Tibial nerve (tissue), 4 donors: ENCODE measurements around the gene TTLL3. TPM values are rescaled to one million over a fixed set of nuclear protein-coding genes. Genes with fewer than 3 reads are reported as not detected.

Experiments used
- DNase-seq, 2 donors: peaks; one replicate each; pipeline ENCODE4 v3.0.0-alpha.2; 2019; ENCODE audit warnings: low spot score in 2 of 2
- H3K27ac ChIP-seq, 4 donors: fragments of 200-600 bp; sonication (generic) in 3 of 4; one replicate each; pipeline ENCODE4 v1.5.1; 2017 to 2019; ENCODE audit warnings: mild to moderate bottlenecking in 1 of 4
- H3K27me3 ChIP-seq, 2 donors: fragments of 200-600 bp; sonication (generic) in 1 of 2; one replicate each; pipeline versions ENCODE4 v1.5.1 to v1.6.0; 2017 to 2019
- H3K36me3 ChIP-seq, 3 donors: fragments of 200-600 bp; sonication (generic); one replicate each; pipeline ENCODE4 v1.5.1; 2018 to 2019
- H3K4me1 ChIP-seq, 4 donors: fragments of 200-600 bp; sonication (generic) in 3 of 4; one replicate each; pipeline ENCODE4 v1.5.1; 2017 to 2019
- H3K4me3 ChIP-seq, 4 donors: fragments of 200-600 bp; sonication (generic) in 3 of 4; one replicate each; pipeline ENCODE4 v1.5.1; 2017 to 2019; ENCODE audit warnings: mild to moderate bottlenecking in 1 of 4, moderate library complexity in 1 of 4
- H3K9me3 ChIP-seq, 4 donors: fragments of 200-600 bp; sonication (generic) in 3 of 4; one replicate each; pipeline ENCODE4 v1.5.1; 2017 to 2019
- EP300 ChIP-seq, 2 donors: sonication (generic); formaldehyde crosslinking; IDR thresholded peaks; one replicate each; pipeline ENCODE4 v1.6.1; 2017; ENCODE audit warnings: antibody characterized with exemption in 2 of 2, mild to moderate bottlenecking in 1 of 2
- POLR2A ChIP-seq, 2 donors: fragments of 450-650 bp; IDR thresholded peaks; one replicate each; pipeline ENCODE4 v1.6.1; 2017; ENCODE audit warnings: antibody characterized with exemption in 2 of 2, mild to moderate bottlenecking in 2 of 2, moderate library complexity in 2 of 2
- WGBS, 2 donors: methylation state at CpG; one replicate each; pipeline ENCODE4 v1.1.5; 2018; 5-methylcytosine and 5-hydroxymethylcytosine counted together
- total RNA-seq, 4 donors: library from RNA; depleted of rRNA; stranded (reverse); fragments of >200 nt; gene quantifications; one replicate each; pipeline ENCODE4 v1.1.0, GENCODE V29; 2016
- TF ChIP-seq, protein P1 (sequence below), 5 experiments: fragments of 200-600 bp in 3 of 5; fragments of 450-650 bp in 2 of 5; sonication (generic) in 3 of 5; IDR thresholded peaks; one replicate each; pipeline ENCODE4 v1.5.1; 2016 to 2019; ENCODE audit warnings: antibody characterized with exemption in 5 of 5, mild to moderate bottlenecking in 3 of 5, moderate library complexity in 2 of 5

The TTLL3 gene
- total RNA-seq, 4 donors from 2014 or later = 58.2 to 173 (median 120) TPM

DNA sequence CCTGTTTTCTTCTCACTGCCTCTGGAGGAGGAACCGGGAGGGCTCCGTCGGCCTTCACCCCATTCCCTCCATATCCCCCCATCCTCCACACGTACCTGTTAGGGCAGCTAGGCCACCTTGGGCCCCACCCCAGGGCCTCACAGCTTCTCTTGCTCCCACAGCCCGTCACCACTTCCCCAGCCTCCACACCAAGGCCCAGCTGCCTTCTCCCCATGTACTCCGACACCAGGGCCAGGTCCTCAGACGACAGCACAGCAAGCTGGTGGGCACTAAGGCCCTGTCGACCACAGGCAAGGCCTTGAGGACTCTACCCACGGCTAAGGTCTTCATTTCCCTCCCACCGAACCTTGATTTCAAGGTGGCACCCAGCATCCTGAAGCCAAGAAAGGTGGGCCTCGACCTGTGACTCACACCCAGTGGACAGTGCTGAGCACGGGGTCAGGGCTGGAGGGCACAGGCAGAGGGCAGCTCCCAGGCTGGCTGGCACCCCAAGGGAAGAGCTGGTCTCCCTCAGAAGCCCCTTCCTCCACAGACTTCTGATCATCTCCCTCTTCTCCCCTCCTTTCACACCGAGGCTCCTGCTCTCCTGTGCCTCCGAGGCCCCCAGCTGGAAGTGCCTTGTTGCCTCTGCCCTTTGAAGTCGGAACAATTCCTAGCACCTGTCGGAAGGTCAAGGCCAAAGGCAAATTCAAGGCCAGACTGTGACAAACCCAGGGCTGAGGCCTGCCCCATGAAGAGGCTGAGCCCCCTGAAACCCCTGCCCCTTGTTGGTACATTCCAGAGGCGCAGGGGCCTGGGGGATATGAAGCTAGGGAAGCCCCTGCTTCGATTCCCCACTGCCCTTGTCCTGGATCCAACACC is 24.7 kb downstream of the TTLL3 start:
- H3K27ac ChIP-seq = no peak overlapping the region
- no peak overlapping the region for H3K4me3 ChIP-seq
- H3K27me3 ChIP-seq = no peaks in the 10 kb centered on the region
- no peak for DNase-seq
- H3K9me3 ChIP-seq = no peaks in the 10 kb centered on the region
- H3K36me3 ChIP-seq = peaks cover 0 to 96% (median 11%) of the 10 kb centered on the region in 3 donors
- WGBS, 2 donors = 76 to 77% methylated on average over 18 of the region's 18 CpGs
- TF ChIP-seq EP300 (IDR thresholded peaks at IDR 0.05) = no peak
- no peak for TF ChIP-seq POLR2A (IDR thresholded peaks at IDR 0.05)
- TF ChIP-seq, protein P1, sequence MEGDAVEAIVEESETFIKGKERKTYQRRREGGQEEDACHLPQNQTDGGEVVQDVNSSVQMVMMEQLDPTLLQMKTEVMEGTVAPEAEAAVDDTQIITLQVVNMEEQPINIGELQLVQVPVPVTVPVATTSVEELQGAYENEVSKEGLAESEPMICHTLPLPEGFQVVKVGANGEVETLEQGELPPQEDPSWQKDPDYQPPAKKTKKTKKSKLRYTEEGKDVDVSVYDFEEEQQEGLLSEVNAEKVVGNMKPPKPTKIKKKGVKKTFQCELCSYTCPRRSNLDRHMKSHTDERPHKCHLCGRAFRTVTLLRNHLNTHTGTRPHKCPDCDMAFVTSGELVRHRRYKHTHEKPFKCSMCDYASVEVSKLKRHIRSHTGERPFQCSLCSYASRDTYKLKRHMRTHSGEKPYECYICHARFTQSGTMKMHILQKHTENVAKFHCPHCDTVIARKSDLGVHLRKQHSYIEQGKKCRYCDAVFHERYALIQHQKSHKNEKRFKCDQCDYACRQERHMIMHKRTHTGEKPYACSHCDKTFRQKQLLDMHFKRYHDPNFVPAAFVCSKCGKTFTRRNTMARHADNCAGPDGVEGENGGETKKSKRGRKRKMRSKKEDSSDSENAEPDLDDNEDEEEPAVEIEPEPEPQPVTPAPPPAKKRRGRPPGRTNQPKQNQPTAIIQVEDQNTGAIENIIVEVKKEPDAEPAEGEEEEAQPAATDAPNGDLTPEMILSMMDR (IDR thresholded peaks at IDR 0.05) = no peak
- no peaks in the 10 kb centered on the region for H3K4me1 ChIP-seq

GRCh38 chr3:9837701-9838582 is 27.9 kb downstream of the TTLL3 start:
- 77 to 80% methylated on average over 12 of the region's 12 CpGs for WGBS, 2 donors
- DNase-seq = no peak
- no peak overlapping the region for H3K27ac ChIP-seq
- no peaks in the 10 kb centered on the region for H3K27me3 ChIP-seq
- no peaks in the 10 kb centered on the region for H3K9me3 ChIP-seq
- H3K4me1 ChIP-seq = peaks cover 0 to 7% (median 6%) of the 10 kb centered on the region in 4 donors
- peaks cover 0 to 88% (median 22%) of the 10 kb centered on the region in 3 donors for H3K36me3 ChIP-seq
- no peak overlapping the region for H3K4me3 ChIP-seq
- TF ChIP-seq EP300 (IDR thresholded peaks at IDR 0.05) (no peak), POLR2A (IDR thresholded peaks at IDR 0.05) (no peak)
- TF ChIP-seq, protein P1 (IDR thresholded peaks at IDR 0.05) = no peak

DNA sequence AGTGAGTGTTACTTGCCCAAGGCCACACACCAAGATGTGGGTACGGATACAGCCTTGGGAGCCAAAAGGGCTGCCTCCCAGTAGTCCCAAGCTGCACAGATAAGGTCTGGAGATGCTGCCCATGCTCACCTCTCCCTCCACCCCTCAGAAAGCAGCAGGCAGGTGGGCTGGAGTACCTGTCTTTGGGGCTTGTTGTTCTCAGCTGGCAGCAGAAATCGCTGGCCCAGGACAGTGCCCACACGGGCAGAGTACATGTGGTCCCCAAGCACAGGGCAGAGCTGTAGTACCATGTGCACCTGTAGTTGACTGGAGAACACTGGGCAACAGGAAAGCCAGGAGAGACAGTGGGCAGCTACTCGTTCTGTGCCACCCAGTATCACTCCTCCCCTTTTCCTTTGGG is 28.8 kb downstream of the TTLL3 start:
- no peak for DNase-seq
- Histone ChIP-seq H3K4me1 (peaks cover 0 to 12% (median 9%) of the 10 kb centered on the region in 4 donors), H3K9me3 (no peaks in the 10 kb centered on the region), H3K27ac (no peak overlapping the region), H3K4me3 (no peak overlapping the region), H3K36me3 (peaks cover 0 to 79% (median 22%) of the 10 kb centered on the region in 3 donors), H3K27me3 (no peaks in the 10 kb centered on the region)
- TF ChIP-seq POLR2A (IDR thresholded peaks at IDR 0.05) (no peak), EP300 (IDR thresholded peaks at IDR 0.05) (no peak)
- TF ChIP-seq, protein P1 (IDR thresholded peaks at IDR 0.05) = no peak
- 71 to 74% methylated on average over 4 of the region's 4 CpGs for WGBS, 2 donors

GRCh38 chr3:9841015-9841414 is 31.0 kb downstream of the TTLL3 start:
- no peak overlapping the region for H3K27ac ChIP-seq
- no peak for DNase-seq
- no peaks in the 10 kb centered on the region for H3K9me3 ChIP-seq
- H3K4me3 ChIP-seq = no peak overlapping the region
- no peak for TF ChIP-seq POLR2A (IDR thresholded peaks at IDR 0.05)
- no peak for TF ChIP-seq EP300 (IDR thresholded peaks at IDR 0.05)
- TF ChIP-seq, protein P1 (IDR thresholded peaks at IDR 0.05) = no peak
- H3K27me3 ChIP-seq = no peaks in the 10 kb centered on the region
- peaks cover 0 to 57% (median 15%) of the 10 kb centered on the region in 3 donors for H3K36me3 ChIP-seq
- WGBS, 2 donors = 74 to 80% methylated on average over 8 of the region's 8 CpGs
- peaks cover 0 to 16% (median 9%) of the 10 kb centered on the region in 4 donors for H3K4me1 ChIP-seq
